HepG2 (cell line): ENCODE measurements around the gene VPS11. TPM values are rescaled to one million over a fixed set of nuclear protein-coding genes. Genes with fewer than 3 reads are reported as not detected.

Source experiments
- HDAC6 ChIP-seq: fragments of 200-600 bp; sonication (generic); IDR thresholded peaks from 2 replicates; pipeline ENCODE4 v1.7.0; 2017; ENCODE audit warnings: mild to moderate bottlenecking, antibody characterized with exemption, low read length, low read depth
- HNF4A ChIP-seq: sonication (generic); formaldehyde crosslinking; IDR thresholded peaks from 2 replicates; pipeline ENCODE4 v1.4.0; 2020; ENCODE audit warnings: missing genetic modification reagents
- MEIS1 ChIP-seq: sonication (generic); formaldehyde crosslinking; IDR thresholded peaks from 2 replicates; pipeline ENCODE4 v1.9.0; 2021; ENCODE audit warnings: mild to moderate bottlenecking, missing genetic modification reagents, moderate library complexity, borderline replicate concordance
- NFE2L1 ChIP-seq: sonication (generic); formaldehyde crosslinking; IDR thresholded peaks from 2 replicates; pipeline ENCODE4 v1.4.0; 2020; ENCODE audit warnings: missing genetic modification reagents, mild to moderate bottlenecking, borderline replicate concordance
- PAWR ChIP-seq: sonication (generic); formaldehyde crosslinking; IDR thresholded peaks from 2 replicates; pipeline ENCODE4 v1.4.0; 2020; ENCODE audit warnings: missing genetic modification reagents, mild to moderate bottlenecking, borderline replicate concordance
- PCBP2 ChIP-seq: fragments of 200-400 bp; formaldehyde crosslinking; optimal IDR thresholded peaks from 2 replicates; pipeline ENCODE3; 2018; ENCODE audit warnings: low read length, low read depth; ENCODE audit not compliant: poor library complexity, severe bottlenecking
- SMAD3 ChIP-seq: sonication (generic); formaldehyde crosslinking; IDR thresholded peaks from 2 replicates; pipeline ENCODE4 v1.4.0; 2020; ENCODE audit warnings: missing genetic modification reagents
- SMARCC2 ChIP-seq: fragments of 450-650 bp; IDR thresholded peaks from 2 replicates; pipeline ENCODE4 v1.6.1; 2017; ENCODE audit warnings: antibody characterized with exemption, mild to moderate bottlenecking
- THAP11 ChIP-seq: IDR thresholded peaks from 2 replicates; pipeline ENCODE4 v1.6.1; 2016; ENCODE audit warnings: missing biosample characterization, missing genetic modification reagents
- ZBTB42 ChIP-seq: sonication (generic); formaldehyde crosslinking; IDR thresholded peaks from 2 replicates; pipeline ENCODE4 v1.5.0; 2020; ENCODE audit warnings: mild to moderate bottlenecking, missing genetic modification reagents
- ZNF776 ChIP-seq: sonication (generic); formaldehyde crosslinking; IDR thresholded peaks from 2 replicates; pipeline ENCODE4 v1.4.0; 2020; ENCODE audit warnings: mild to moderate bottlenecking, missing genetic modification reagents
- ZSCAN22 ChIP-seq: sonication (generic); formaldehyde crosslinking; IDR thresholded peaks from 2 replicates; pipeline ENCODE4 v1.4.0; 2020; ENCODE audit warnings: mild to moderate bottlenecking, missing genetic modification reagents
- polyA plus RNA-seq, 8 experiments: library from polyadenylated mRNA; depleted of rRNA in 3 of 8; stranded (reverse) in 7 of 8; unstranded in 1 of 8; fragments of >200 nt; fragmentation: Illumina TruSeq in 4 of 8; extraction: Trizol in 4 of 8; gene quantifications; 2 replicates each; pipeline versions ENCODE4 v1.2.1 to v1.2.3, GENCODE V29; 2011 to 2016; ENCODE audit warnings: low read depth in 4 of 8, missing spikeins in 1 of 8, mixed read lengths in 1 of 8; ENCODE audit not compliant: insufficient read depth in 1 of 8
- total RNA-seq, 5 experiments: library from RNA; depleted of rRNA; stranded (reverse); fragments of >200 nt; fragmentation: Illumina TruSeq; extraction: Trizol; gene quantifications; 2 replicates each; pipeline ENCODE4 v1.2.3, GENCODE V29; 2016; ENCODE audit warnings: low read depth in 1 of 5
- TF ChIP-seq, protein P1 (sequence below): sonication (generic); formaldehyde crosslinking; IDR thresholded peaks from 2 replicates; pipeline ENCODE4 v1.8.0; 2023; ENCODE audit warnings: mild to moderate bottlenecking, missing genetic modification reagents
- TF ChIP-seq, protein P2 (sequence below): sonication (generic); formaldehyde crosslinking; IDR thresholded peaks from 2 replicates; pipeline ENCODE4 v1.8.0; 2022; ENCODE audit warnings: missing genetic modification reagents, mild to moderate bottlenecking, borderline replicate concordance
- TF ChIP-seq, protein P3 (sequence below): sonication (generic); formaldehyde crosslinking; IDR thresholded peaks from 2 replicates; pipeline ENCODE4 v1.4.0; 2020; ENCODE audit warnings: mild to moderate bottlenecking, missing genetic modification reagents
- TF ChIP-seq, protein P4 (sequence below): sonication (generic); formaldehyde crosslinking; IDR thresholded peaks from 2 replicates; pipeline ENCODE4 v1.9.0; 2021; ENCODE audit warnings: missing genetic modification reagents, mild to moderate bottlenecking, borderline replicate concordance
- TF ChIP-seq, protein P5 (sequence below): sonication (generic); formaldehyde crosslinking; IDR thresholded peaks from 2 replicates; pipeline ENCODE4 v1.9.0; 2021; ENCODE audit warnings: missing genetic modification reagents, borderline replicate concordance

Gene VPS11
- total and polyA plus RNA-seq, 2 of the 13 experiments (the other 11 are each of a cell fraction or from before 2014, with no cell fraction given) = 13.7 to 21.6 TPM

DNA sequence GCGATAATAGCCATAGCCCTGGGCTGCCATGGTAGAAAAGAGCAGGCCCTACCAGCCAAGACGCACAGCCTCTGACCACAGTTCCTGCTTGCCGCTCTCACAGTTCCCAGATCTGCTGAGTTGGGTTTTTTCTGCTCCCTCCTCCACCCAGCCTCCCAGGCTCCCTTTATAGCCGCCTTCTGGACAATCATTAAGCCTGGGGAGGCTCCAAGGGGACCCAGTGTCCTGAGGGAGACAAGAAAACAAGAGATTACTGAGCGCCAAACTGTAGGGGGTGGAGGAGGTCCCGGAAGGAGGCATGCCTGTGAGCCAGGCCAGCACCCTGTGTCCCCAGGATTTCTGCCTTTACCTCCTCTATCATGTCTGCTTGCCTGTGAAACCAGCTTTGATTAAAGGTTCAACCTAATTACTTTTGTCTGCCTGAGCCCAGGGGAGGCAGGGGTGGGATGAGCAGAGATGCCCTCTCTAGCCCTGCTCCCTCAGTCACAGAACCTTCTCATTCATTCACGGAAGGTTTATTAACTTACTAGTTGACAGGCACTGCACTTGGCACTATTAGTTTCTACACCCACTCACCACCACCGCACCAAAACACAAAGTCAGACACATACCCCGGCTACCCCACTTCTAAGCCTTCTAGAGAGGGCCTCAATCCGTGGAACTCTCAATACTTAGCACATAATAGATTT is 38.1 kb upstream of the VPS11 start (continued):
- TF ChIP-seq PAWR (CRISPR knock-in tag) = no peak
- TF ChIP-seq PCBP2 = no peak
- TF ChIP-seq, protein P1, sequence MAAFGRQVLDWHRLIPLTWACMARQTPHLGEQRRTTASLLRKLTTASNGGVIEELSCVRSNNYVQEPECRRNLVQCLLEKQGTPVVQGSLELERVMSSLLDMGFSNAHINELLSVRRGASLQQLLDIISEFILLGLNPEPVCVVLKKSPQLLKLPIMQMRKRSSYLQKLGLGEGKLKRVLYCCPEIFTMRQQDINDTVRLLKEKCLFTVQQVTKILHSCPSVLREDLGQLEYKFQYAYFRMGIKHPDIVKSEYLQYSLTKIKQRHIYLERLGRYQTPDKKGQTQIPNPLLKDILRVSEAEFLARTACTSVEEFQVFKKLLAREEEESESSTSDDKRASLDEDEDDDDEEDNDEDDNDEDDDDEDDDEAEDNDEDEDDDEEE = peak; percentile 71; the same call in 1 of the 2 replicates
- TF ChIP-seq, protein P2, sequence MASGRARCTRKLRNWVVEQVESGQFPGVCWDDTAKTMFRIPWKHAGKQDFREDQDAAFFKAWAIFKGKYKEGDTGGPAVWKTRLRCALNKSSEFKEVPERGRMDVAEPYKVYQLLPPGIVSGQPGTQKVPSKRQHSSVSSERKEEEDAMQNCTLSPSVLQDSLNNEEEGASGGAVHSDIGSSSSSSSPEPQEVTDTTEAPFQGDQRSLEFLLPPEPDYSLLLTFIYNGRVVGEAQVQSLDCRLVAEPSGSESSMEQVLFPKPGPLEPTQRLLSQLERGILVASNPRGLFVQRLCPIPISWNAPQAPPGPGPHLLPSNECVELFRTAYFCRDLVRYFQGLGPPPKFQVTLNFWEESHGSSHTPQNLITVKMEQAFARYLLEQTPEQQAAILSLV (CRISPR knock-in tag) = no peak
- TF ChIP-seq SMAD3 (CRISPR knock-in tag) = no peak
- TF ChIP-seq, protein P3, sequence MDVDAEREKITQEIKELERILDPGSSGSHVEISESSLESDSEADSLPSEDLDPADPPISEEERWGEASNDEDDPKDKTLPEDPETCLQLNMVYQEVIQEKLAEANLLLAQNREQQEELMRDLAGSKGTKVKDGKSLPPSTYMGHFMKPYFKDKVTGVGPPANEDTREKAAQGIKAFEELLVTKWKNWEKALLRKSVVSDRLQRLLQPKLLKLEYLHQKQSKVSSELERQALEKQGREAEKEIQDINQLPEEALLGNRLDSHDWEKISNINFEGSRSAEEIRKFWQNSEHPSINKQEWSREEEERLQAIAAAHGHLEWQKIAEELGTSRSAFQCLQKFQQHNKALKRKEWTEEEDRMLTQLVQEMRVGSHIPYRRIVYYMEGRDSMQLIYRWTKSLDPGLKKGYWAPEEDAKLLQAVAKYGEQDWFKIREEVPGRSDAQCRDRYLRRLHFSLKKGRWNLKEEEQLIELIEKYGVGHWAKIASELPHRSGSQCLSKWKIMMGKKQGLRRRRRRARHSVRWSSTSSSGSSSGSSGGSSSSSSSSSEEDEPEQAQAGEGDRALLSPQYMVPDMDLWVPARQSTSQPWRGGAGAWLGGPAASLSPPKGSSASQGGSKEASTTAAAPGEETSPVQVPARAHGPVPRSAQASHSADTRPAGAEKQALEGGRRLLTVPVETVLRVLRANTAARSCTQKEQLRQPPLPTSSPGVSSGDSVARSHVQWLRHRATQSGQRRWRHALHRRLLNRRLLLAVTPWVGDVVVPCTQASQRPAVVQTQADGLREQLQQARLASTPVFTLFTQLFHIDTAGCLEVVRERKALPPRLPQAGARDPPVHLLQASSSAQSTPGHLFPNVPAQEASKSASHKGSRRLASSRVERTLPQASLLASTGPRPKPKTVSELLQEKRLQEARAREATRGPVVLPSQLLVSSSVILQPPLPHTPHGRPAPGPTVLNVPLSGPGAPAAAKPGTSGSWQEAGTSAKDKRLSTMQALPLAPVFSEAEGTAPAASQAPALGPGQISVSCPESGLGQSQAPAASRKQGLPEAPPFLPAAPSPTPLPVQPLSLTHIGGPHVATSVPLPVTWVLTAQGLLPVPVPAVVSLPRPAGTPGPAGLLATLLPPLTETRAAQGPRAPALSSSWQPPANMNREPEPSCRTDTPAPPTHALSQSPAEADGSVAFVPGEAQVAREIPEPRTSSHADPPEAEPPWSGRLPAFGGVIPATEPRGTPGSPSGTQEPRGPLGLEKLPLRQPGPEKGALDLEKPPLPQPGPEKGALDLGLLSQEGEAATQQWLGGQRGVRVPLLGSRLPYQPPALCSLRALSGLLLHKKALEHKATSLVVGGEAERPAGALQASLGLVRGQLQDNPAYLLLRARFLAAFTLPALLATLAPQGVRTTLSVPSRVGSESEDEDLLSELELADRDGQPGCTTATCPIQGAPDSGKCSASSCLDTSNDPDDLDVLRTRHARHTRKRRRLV (CRISPR knock-in tag) = no peak; the same call in 1 of the 2 replicates
- peak; percentile 29; the same call in 1 of the 2 replicates for TF ChIP-seq MEIS1 (CRISPR knock-in tag)
- no peak for TF ChIP-seq HDAC6
- no peak; the same call in 1 of the 2 replicates for TF ChIP-seq HNF4A
- no peak for TF ChIP-seq THAP11 (CRISPR knock-in tag)
- no peak for TF ChIP-seq ZSCAN22 (CRISPR knock-in tag)
- no peak for TF ChIP-seq SMARCC2
- TF ChIP-seq ZNF776 (CRISPR knock-in tag) = no peak
- TF ChIP-seq NFE2L1 = no peak
- TF ChIP-seq, protein P4, sequence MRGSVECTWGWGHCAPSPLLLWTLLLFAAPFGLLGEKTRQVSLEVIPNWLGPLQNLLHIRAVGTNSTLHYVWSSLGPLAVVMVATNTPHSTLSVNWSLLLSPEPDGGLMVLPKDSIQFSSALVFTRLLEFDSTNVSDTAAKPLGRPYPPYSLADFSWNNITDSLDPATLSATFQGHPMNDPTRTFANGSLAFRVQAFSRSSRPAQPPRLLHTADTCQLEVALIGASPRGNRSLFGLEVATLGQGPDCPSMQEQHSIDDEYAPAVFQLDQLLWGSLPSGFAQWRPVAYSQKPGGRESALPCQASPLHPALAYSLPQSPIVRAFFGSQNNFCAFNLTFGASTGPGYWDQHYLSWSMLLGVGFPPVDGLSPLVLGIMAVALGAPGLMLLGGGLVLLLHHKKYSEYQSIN (CRISPR knock-in tag) = no peak
- no peak for TF ChIP-seq ZBTB42 (CRISPR knock-in tag)
- TF ChIP-seq, protein P5, sequence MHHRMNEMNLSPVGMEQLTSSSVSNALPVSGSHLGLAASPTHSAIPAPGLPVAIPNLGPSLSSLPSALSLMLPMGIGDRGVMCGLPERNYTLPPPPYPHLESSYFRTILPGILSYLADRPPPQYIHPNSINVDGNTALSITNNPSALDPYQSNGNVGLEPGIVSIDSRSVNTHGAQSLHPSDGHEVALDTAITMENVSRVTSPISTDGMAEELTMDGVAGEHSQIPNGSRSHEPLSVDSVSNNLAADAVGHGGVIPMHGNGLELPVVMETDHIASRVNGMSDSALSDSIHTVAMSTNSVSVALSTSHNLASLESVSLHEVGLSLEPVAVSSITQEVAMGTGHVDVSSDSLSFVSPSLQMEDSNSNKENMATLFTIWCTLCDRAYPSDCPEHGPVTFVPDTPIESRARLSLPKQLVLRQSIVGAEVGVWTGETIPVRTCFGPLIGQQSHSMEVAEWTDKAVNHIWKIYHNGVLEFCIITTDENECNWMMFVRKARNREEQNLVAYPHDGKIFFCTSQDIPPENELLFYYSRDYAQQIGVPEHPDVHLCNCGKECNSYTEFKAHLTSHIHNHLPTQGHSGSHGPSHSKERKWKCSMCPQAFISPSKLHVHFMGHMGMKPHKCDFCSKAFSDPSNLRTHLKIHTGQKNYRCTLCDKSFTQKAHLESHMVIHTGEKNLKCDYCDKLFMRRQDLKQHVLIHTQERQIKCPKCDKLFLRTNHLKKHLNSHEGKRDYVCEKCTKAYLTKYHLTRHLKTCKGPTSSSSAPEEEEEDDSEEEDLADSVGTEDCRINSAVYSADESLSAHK (CRISPR knock-in tag) = no peak
